ENCODE measurements around the gene CTDSPL.

DNA sequence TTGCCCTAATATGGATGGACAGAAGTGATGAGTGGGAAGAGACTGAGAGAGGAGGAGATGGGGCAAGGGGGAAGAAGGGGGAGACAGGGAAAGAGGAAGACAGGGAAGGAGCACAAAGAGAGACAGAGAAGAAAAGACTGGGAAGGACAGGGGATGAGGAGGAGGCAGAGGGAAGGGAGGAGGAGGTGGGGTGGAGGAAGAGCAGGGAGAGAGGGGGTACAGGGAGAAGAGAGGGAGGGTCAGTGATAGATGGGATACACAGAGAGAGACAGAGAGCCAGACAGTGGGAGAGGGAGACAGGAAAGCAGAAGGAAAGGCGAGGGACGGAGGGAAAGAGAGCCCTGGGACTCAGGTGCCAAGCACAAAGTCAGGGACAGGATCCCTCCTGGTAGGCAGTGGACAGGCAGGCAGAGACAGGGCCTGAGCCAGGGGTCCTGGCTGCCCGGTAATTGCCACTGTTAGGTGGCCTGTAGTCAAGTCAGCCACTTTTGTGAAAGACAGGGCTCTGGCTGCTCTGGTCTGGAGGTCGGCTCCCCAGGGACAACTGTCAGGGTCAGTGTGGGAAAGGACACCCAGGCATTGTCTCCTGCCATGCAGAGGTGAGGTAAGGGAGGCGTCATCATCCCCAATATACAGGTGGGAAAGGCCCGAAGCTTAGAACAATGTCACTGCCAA lies 138.7 kb downstream of the CTDSPL start:
- TF ChIP-seq, protein P1, sequence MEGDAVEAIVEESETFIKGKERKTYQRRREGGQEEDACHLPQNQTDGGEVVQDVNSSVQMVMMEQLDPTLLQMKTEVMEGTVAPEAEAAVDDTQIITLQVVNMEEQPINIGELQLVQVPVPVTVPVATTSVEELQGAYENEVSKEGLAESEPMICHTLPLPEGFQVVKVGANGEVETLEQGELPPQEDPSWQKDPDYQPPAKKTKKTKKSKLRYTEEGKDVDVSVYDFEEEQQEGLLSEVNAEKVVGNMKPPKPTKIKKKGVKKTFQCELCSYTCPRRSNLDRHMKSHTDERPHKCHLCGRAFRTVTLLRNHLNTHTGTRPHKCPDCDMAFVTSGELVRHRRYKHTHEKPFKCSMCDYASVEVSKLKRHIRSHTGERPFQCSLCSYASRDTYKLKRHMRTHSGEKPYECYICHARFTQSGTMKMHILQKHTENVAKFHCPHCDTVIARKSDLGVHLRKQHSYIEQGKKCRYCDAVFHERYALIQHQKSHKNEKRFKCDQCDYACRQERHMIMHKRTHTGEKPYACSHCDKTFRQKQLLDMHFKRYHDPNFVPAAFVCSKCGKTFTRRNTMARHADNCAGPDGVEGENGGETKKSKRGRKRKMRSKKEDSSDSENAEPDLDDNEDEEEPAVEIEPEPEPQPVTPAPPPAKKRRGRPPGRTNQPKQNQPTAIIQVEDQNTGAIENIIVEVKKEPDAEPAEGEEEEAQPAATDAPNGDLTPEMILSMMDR (conservative IDR thresholded peaks at IDR 0.05), result no peak
- no peak for TF ChIP-seq EZH2 (IDR thresholded peaks at IDR 0.05; ENCODE audit: low read depth)

Measured in PC-9 (cell line).